TTC549 (cell line): ENCODE data around the gene PWP2.
"Not testable (repeated sequence)": the region's sequence is repeated elsewhere in the genome, so short reads cannot be mapped to it uniquely, and the experiment has no call there.

Experiments
- FAIRE-seq: peaks from 2 replicates; lab custom pipeline; 2012; peaks lifted over from hg19 to GRCh38; lab: Jason Lieb, UNC

PWP2 gene

GRCh38 chr21:44139787-44140551 is 32.8 kb downstream of the PWP2 start:
- not testable (repeated sequence) for FAIRE-seq

DNA sequence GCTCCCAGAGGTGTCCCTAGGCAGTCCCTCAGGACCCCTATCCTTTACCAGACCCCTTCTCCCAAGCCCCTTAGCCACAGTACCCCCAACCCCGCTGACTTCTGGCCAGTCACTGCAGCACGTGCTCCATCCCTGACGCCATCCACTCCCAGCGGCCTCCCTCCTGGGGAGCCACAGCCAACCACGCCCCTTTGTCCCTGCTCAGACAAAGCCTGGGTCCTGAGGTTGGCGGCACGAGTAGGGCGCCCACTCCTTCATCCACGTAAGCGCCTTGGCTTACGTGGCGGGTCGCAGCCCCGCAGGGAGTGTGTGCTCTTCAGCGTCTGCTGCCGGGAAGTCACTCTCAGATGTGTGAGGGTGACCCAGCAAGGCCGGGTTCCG is 33.3 kb downstream of the PWP2 start:
- FAIRE-seq: not testable (repeated sequence)

GRCh38 chr21:44142470-44142869 is 35.3 kb downstream of the PWP2 start:
- not testable (repeated sequence) for FAIRE-seq

GRCh38 chr21:44143380-44143779 is 36.2 kb downstream of the PWP2 start:
- FAIRE-seq: not testable (repeated sequence)

- FAIRE-seq: not testable (repeated sequence)
These were observed 36.8 kb downstream of the PWP2 start for GRCh38 chr21:44143996-44144395.

GRCh38 chr21:44144784-44145602 is 37.8 kb downstream of the PWP2 start:
- not testable (repeated sequence) for FAIRE-seq

DNA sequence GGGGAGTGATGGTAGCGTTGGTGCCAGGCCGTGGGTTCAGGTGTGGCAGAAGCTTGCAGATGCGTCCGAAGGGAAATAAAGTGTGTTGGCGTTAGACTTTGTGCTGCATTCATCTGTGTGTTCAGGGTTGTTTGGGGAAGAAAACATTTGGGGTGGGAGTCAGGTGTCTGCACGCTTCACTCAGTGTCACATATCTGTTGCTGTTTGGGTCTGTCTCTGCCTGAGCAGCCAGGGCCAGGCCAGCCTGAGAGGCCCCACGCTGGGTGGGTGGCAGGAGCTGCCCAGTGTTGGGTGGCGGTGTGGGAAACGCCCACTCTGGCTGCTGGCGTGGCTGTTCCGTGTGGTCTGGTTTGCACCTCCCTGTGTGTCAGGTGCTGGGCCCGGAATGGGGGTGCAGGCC is 38.4 kb downstream of the PWP2 start:
- FAIRE-seq: not testable (repeated sequence)

- not testable (repeated sequence) for FAIRE-seq
These were observed 39.9 kb downstream of the PWP2 start for GRCh38 chr21:44147108-44147507.

GRCh38 chr21:44150255-44150654 is 43.1 kb downstream of the PWP2 start:
- not testable (repeated sequence) for FAIRE-seq

- not testable (repeated sequence) for FAIRE-seq
These were observed 46.2 kb downstream of the PWP2 start for GRCh38 chr21:44153214-44153888.

DNA sequence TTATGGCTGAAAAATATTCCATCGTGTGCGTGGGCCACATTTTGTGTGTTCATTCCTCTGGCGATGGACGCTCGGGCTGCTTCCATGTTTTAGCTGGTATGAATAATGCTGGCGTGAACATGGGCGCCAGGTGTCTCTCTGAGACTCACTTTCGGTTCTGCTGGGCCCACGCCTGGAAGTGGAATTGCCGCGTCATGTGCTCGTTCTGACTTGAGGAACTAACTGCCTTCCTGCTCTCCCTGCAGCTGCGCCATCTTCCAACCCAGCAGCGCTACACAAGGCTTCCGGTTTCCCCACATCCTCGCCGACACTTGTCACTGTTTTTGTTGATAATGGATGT is 46.7 kb downstream of the PWP2 start:
- FAIRE-seq: not testable (repeated sequence)

DNA sequence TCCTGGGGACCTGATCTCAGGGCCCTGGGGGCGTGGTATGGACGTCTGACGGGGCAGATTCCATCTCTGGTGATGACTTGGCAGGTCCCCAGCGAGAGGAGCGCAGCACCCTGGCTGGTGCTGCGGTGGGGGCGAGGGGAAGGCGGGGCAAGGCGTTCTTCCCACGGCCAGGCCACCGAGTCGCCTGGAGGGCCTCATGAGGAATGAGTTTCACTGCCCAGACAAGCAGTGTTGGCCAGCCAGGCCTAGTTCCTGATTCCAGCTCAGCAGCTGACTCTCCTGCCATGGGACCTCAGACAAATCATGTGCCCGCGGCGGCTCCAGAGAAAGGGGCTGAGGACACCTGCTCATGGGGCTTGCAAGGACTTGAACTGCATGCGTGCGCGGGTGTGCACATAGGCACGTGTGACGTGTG is 47.6 kb downstream of the PWP2 start:
- not testable (repeated sequence) for FAIRE-seq

- FAIRE-seq: not testable (repeated sequence)
These were observed 48.2 kb downstream of the PWP2 start for GRCh38 chr21:44155231-44155993.

DNA sequence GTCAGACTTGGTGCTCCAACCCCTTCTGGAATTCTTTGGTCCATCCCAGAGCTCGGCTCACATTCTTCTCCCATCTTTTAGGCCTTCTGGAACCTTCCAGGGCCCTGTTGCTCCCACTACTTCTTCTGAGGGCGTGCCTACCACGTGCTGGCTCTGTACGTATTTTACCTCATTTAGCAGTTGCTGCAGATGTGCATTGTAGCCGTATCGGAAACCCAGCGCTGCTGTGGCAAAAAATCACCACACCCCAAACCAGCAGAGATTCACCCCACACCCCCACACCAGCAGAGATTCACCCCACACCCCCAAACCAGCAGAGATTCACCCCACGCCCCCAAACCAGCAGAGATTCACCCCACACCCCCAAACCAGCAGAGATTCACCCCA is 48.8 kb downstream of the PWP2 start:
- FAIRE-seq: not testable (repeated sequence)

DNA sequence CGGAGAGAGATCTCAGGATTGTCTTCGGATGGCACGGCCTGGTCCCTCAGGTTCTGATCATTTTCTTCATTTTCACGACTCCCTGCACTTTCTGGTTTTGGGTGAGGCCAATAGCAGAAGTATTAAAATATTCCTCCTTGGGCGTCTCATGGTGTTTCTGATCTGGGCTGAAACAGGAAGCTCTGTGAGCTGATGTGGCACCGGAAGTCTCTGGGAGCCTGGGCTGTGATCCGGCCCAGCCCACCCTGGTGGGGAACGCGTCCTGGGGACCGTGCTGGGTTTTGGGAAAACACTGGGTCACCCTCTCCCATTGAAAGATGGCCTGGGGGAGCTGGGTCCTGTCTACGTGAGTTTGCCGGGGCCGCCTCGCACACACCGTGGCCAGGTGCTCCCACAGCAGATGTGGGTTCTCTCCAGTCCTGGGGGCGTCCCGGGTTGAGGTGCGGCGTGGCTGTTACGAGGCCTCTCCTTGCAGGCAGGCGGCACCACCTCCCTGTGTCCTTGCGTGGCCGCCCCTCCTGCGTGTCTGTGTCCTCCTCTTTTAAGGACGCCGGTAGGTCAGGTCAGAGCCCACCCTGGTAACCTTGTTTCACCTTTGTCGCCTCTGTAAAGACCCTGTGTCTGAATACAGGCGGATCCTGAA is 50.4 kb downstream of the PWP2 start:
- FAIRE-seq: not testable (repeated sequence)

GRCh38 chr21:44158082-44158468 is 50.9 kb downstream of the PWP2 start:
- FAIRE-seq: not testable (repeated sequence)

- not testable (repeated sequence) for FAIRE-seq
These were observed 52.4 kb downstream of the PWP2 start for GRCh38 chr21:44159349-44160297.

DNA sequence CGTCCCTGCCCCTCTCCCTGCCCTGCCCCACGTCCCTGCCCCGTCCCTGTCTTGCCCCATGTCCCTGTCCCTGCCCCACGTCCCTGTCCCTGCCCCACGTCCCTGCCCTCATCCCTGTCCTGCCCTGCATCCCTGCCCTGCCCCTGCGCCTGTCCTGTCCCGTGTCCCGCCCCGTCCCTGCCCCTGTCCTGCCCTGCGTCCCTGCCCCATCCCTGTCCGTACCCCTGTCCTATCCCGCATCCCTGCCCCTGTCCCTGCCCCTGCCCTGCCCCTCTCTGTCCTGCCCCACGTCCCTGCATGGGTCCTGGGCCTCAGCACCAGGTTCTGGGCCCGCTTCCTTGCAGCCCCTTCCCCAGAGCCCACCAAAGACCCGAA is 53.1 kb downstream of the PWP2 start:
- not testable (repeated sequence) for FAIRE-seq

GRCh38 chr21:44160821-44161220 is 53.6 kb downstream of the PWP2 start:
- FAIRE-seq: not testable (repeated sequence)

DNA sequence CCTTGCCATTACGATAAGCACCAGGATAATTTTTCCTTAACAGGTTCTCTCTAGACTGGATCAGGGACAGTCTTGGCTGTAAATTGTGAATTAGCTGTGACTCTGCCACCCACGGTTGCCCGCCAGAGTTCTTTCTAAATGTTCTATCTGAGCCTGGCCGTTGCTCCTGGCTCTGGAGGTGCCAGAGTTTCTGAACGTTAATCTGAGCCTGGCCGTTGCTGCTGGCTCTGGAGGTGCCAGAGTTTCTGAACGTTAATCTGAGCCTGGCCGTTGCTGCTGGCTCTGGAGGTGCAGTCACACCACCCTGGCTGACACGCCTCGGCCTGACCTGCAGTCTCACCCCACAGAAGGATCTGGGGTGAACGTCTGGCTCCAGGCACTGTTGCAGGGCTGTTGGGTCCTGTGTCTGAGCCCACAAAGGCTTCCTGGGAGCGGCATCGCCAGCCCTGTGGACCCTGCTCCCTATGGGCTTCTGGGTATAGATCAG is 56.0 kb downstream of the PWP2 start:
- not testable (repeated sequence) for FAIRE-seq
